Measurements from ENCODE around the gene WDR93. TPM values are rescaled to one million over a fixed set of nuclear protein-coding genes. Genes with fewer than 3 reads are reported as not detected.

The WDR93 gene
- polyA plus RNA-seq, 3 donors: not detected

GRCh38 chr15:89671687-89672086 lies 18.9 kb upstream of the WDR93 start:
- peaks cover 0 to 9% (median 6%) of the 10 kb centered on the region in 3 donors for H3K27me3 Mint-ChIP-seq (ENCODE audit: low read depth in 3 of 3)
- Histone ChIP-seq H3K4me1 (ENCODE audit: control insufficient read depth in 1 of 2, insufficient read depth in 2 of 2, low read length in 2 of 2) (no peaks in the 10 kb centered on the region), H4K20me1 (ENCODE audit: insufficient read depth, low read length) (no peaks in the 10 kb centered on the region), H3K4me3 (replicated peaks in 1 of 3; ENCODE audit: low read depth in 2 of 3, low read length in 3 of 3) (no peak overlapping the region), H3K79me2 (ENCODE audit: insufficient read depth, low read length) (no peaks in the 10 kb centered on the region), H2AFZ (ENCODE audit: insufficient read depth, low read depth, low read length, poor library complexity, severe bottlenecking) (no peak overlapping the region), H3K36me3 (replicated peaks in 1 of 2; ENCODE audit: control insufficient read depth in 1 of 2, insufficient read depth in 2 of 2, low read length in 2 of 2) (no peaks in the 10 kb centered on the region), H3K4me2 (replicated peaks; ENCODE audit: extremely low read depth, low read length, poor library complexity, severe bottlenecking) (no peak overlapping the region), H3K27me3 (ENCODE audit: control insufficient read depth in 2 of 2, insufficient read depth in 2 of 2, low read length in 2 of 2) (no peaks in the 10 kb centered on the region), H3K27ac (ENCODE audit: low read depth in 1 of 2, low read length in 2 of 2) (no peak overlapping the region), H3K9me3 (replicated peaks in 1 of 2; ENCODE audit: control insufficient read depth in 1 of 2, insufficient read depth in 1 of 2, low read length in 2 of 2) (no peaks in the 10 kb centered on the region), H3K9ac (ENCODE audit: insufficient read depth, low read length, poor library complexity, severe bottlenecking) (no peak overlapping the region)
- TF ChIP-seq, protein P1, sequence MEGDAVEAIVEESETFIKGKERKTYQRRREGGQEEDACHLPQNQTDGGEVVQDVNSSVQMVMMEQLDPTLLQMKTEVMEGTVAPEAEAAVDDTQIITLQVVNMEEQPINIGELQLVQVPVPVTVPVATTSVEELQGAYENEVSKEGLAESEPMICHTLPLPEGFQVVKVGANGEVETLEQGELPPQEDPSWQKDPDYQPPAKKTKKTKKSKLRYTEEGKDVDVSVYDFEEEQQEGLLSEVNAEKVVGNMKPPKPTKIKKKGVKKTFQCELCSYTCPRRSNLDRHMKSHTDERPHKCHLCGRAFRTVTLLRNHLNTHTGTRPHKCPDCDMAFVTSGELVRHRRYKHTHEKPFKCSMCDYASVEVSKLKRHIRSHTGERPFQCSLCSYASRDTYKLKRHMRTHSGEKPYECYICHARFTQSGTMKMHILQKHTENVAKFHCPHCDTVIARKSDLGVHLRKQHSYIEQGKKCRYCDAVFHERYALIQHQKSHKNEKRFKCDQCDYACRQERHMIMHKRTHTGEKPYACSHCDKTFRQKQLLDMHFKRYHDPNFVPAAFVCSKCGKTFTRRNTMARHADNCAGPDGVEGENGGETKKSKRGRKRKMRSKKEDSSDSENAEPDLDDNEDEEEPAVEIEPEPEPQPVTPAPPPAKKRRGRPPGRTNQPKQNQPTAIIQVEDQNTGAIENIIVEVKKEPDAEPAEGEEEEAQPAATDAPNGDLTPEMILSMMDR (IDR thresholded peaks at IDR 0.05): no peak
- peaks cover 0 to 6% (median 0%) of the 10 kb centered on the region in 7 donors for H3K9me3 Mint-ChIP-seq
- H3K4me3 Mint-ChIP-seq: no peak overlapping the region
- 59% methylated on average over 3 of the region's 4 CpGs for WGBS (ENCODE audit: insufficient coverage)
- DNase-seq: no peak
- no peak overlapping the region for H3K27ac Mint-ChIP-seq
- no peaks in the 10 kb centered on the region for H3K4me1 Mint-ChIP-seq
- intact Hi-C loops (cut with micrococcal nuclease): no loop called here
- H3K36me3 Mint-ChIP-seq: no peaks in the 10 kb centered on the region

- TF ChIP-seq, protein P1 (IDR thresholded peaks at IDR 0.05): no peak
- Histone ChIP-seq H3K4me1 (ENCODE audit: control insufficient read depth in 1 of 2, insufficient read depth in 2 of 2, low read length in 2 of 2) (no peaks in the 10 kb centered on the region), H3K9me3 (replicated peaks in 1 of 2; ENCODE audit: control insufficient read depth in 1 of 2, insufficient read depth in 1 of 2, low read length in 2 of 2) (no peaks in the 10 kb centered on the region), H3K27me3 (ENCODE audit: control insufficient read depth in 2 of 2, insufficient read depth in 2 of 2, low read length in 2 of 2) (no peaks in the 10 kb centered on the region), H3K27ac (ENCODE audit: low read depth in 1 of 2, low read length in 2 of 2) (no peak overlapping the region), H3K36me3 (replicated peaks in 1 of 2; ENCODE audit: control insufficient read depth in 1 of 2, insufficient read depth in 2 of 2, low read length in 2 of 2) (no peaks in the 10 kb centered on the region), H3K4me2 (replicated peaks; ENCODE audit: extremely low read depth, low read length, poor library complexity, severe bottlenecking) (no peak overlapping the region), H3K4me3 (replicated peaks in 1 of 3; ENCODE audit: low read depth in 2 of 3, low read length in 3 of 3) (no peak overlapping the region), H3K79me2 (ENCODE audit: insufficient read depth, low read length) (no peaks in the 10 kb centered on the region), H2AFZ (ENCODE audit: insufficient read depth, low read depth, low read length, poor library complexity, severe bottlenecking) (no peak overlapping the region), H3K9ac (ENCODE audit: insufficient read depth, low read length, poor library complexity, severe bottlenecking) (no peak overlapping the region), H4K20me1 (ENCODE audit: insufficient read depth, low read length) (no peaks in the 10 kb centered on the region)
- intact Hi-C loops (cut with micrococcal nuclease): no loop called here
- 97% methylated on average over 7 of the region's 12 CpGs for WGBS (ENCODE audit: insufficient coverage)
- Mint-ChIP-seq H3K27ac (no peak overlapping the region), H3K4me1 (no peaks in the 10 kb centered on the region), H3K27me3 (ENCODE audit: low read depth in 3 of 3) (peaks cover 0 to 7% (median 3%) of the 10 kb centered on the region in 3 donors), H3K36me3 (no peaks in the 10 kb centered on the region), H3K9me3 (peaks cover 0 to 6% (median 0%) of the 10 kb centered on the region in 7 donors), H3K4me3 (no peak overlapping the region)
- no peak for DNase-seq
Observed at GRCh38 chr15:89672221-89673164, 18.1 kb upstream of the WDR93 start.

Data from CD14-positive monocyte (primary cell).